ENCODE measurements around the gene LMLN. TPM values are rescaled to one million over a fixed set of nuclear protein-coding genes. Genes with fewer than 3 reads are reported as not detected.

Gene LMLN
- total and polyA plus RNA-seq, 4 donors: 2.4 to 17.2 (median 8.2) TPM

GRCh38 chr3:197936819-197937384 is 23.1 kb upstream of the LMLN start:
- Histone ChIP-seq H3K4me3 (no peak overlapping the region), H3K9me3 (ENCODE audit: control insufficient read depth in 4 of 4, insufficient read depth in 3 of 4, low read length in 3 of 4) (no peaks in the 10 kb centered on the region), H3K9ac (ENCODE audit: insufficient read depth in 1 of 2, low read length in 2 of 2) (peak overlapping the region in 1 of 2 donors; percentile 37), H3K36me3 (ENCODE audit: control insufficient read depth in 4 of 4, insufficient read depth in 4 of 4, low read length in 4 of 4) (peaks cover 0 to 6% (median 2%) of the 10 kb centered on the region in 4 donors), H3K27ac (ENCODE audit: low read depth in 1 of 2, low read length in 1 of 2) (no peak overlapping the region), H3K4me1 (ENCODE audit: control insufficient read depth in 5 of 5, insufficient read depth in 5 of 5, low read length in 5 of 5) (peaks cover 0 to 4% (median 0%) of the 10 kb centered on the region in 5 donors), H3K27me3 (ENCODE audit: control insufficient read depth in 3 of 3, insufficient read depth in 3 of 3, low read length in 2 of 3) (no peaks in the 10 kb centered on the region)
- WGBS, 2 donors: 75 to 83% methylated on average over 15 of the region's 15 CpGs
- ATAC-seq (ENCODE audit: insufficient read depth, low FRiP score) (no peak), DNase-seq (peak; percentile 31 to 80 (median 78))
- TF ChIP-seq CTCF (IDR thresholded peaks at IDR 0.05; ENCODE audit: control extremely low read depth, extremely low read depth): no peak

- 77 to 97% methylated on average over 1 of the region's 1 CpG for WGBS, 2 donors
- H3K9me3 ChIP-seq (ENCODE audit: control insufficient read depth in 4 of 4, insufficient read depth in 3 of 4, low read length in 3 of 4): no peaks in the 10 kb centered on the region
- no peak for ATAC-seq (ENCODE audit: insufficient read depth, low FRiP score)
These were observed 19.2 kb upstream of the LMLN start for GRCh38 chr3:197940745-197941384.

GRCh38 chr3:197942956-197943556 is 17.0 kb upstream of the LMLN start:
- no peaks in the 10 kb centered on the region for H3K4me1 ChIP-seq (ENCODE audit: control insufficient read depth in 5 of 5, insufficient read depth in 5 of 5, low read length in 5 of 5)
- no peak overlapping the region for H3K4me3 ChIP-seq
- DNase-seq (peak in 2 of 3 donors; percentile 45 to 51), ATAC-seq (ENCODE audit: insufficient read depth, low FRiP score) (no peak)
- peaks cover 0 to 4% (median 0%) of the 10 kb centered on the region in 4 donors for H3K36me3 ChIP-seq (ENCODE audit: control insufficient read depth in 4 of 4, insufficient read depth in 4 of 4, low read length in 4 of 4)
- no peaks in the 10 kb centered on the region for H3K27me3 ChIP-seq (ENCODE audit: control insufficient read depth in 3 of 3, insufficient read depth in 3 of 3, low read length in 2 of 3)
- 47 to 56% methylated on average over 2 of the region's 2 CpGs for WGBS, 2 donors
- TF ChIP-seq CTCF (IDR thresholded peaks at IDR 0.05; ENCODE audit: control extremely low read depth, extremely low read depth): no peak
- H3K27ac ChIP-seq (ENCODE audit: low read depth in 1 of 2, low read length in 1 of 2): no peak overlapping the region
- H3K9me3 ChIP-seq (ENCODE audit: control insufficient read depth in 4 of 4, insufficient read depth in 3 of 4, low read length in 3 of 4): no peaks in the 10 kb centered on the region
- H3K9ac ChIP-seq (ENCODE audit: insufficient read depth in 1 of 2, low read length in 2 of 2): no peak overlapping the region

More at GRCh38 chr3:197940745-197941384, 19.2 kb upstream of the LMLN start:
- peaks cover 0 to 4% (median 0%) of the 10 kb centered on the region in 5 donors for H3K4me1 ChIP-seq (ENCODE audit: control insufficient read depth in 5 of 5, insufficient read depth in 5 of 5, low read length in 5 of 5)
- TF ChIP-seq CTCF (IDR thresholded peaks at IDR 0.05; ENCODE audit: control extremely low read depth, extremely low read depth): no peak
- no peak overlapping the region for H3K27ac ChIP-seq (ENCODE audit: low read depth in 1 of 2, low read length in 1 of 2)
- DNase-seq: no peak
- peaks cover 0 to 7% (median 0%) of the 10 kb centered on the region in 4 donors for H3K36me3 ChIP-seq (ENCODE audit: control insufficient read depth in 4 of 4, insufficient read depth in 4 of 4, low read length in 4 of 4)
- H3K4me3 ChIP-seq: no peak overlapping the region
- H3K9ac ChIP-seq (ENCODE audit: insufficient read depth in 1 of 2, low read length in 2 of 2): no peak overlapping the region
- H3K27me3 ChIP-seq (ENCODE audit: control insufficient read depth in 3 of 3, insufficient read depth in 3 of 3, low read length in 2 of 3): no peaks in the 10 kb centered on the region

All from lung (tissue), 12 donors.